Endothelial cell of umbilical vein (primary cell): Measurements from ENCODE around the gene ACTMAP.

Experiments used
- EZH2 ChIP-seq: IDR thresholded peaks from 2 replicates; pipeline ENCODE4 v1.6.1; 2012; ENCODE audit warnings: borderline replicate concordance, low read depth, mild to moderate bottlenecking, moderate library complexity, low read length, inconsistent platforms; ENCODE audit not compliant: severe bottlenecking
- FOS ChIP-seq: IDR thresholded peaks from 2 replicates; pipeline ENCODE4 v1.6.1; 2011; ENCODE audit warnings: mild to moderate bottlenecking, low read length, moderate library complexity, borderline replicate concordance; ENCODE audit not compliant: insufficient read depth
- GATA2 ChIP-seq: IDR thresholded peaks from 2 replicates; pipeline ENCODE4 v1.7.0; 2011; ENCODE audit warnings: low read depth, mild to moderate bottlenecking, moderate library complexity, mixed read lengths, low read length; ENCODE audit not compliant: insufficient read length, insufficient read depth
- JUN ChIP-seq: IDR thresholded peaks from 2 replicates; pipeline ENCODE4 v1.6.1; 2011; ENCODE audit warnings: borderline replicate concordance, low read depth; ENCODE audit not compliant: insufficient read length, insufficient read depth
- MYC ChIP-seq: IDR thresholded peaks from one replicate; pipeline ENCODE4 v1.6.1; 2011; ENCODE audit warnings: mild to moderate bottlenecking, low read depth, low read length
- POLR2A ChIP-seq: IDR thresholded peaks from 2 replicates; pipeline ENCODE4 v1.6.1; 2012; ENCODE audit warnings: low read depth, mild to moderate bottlenecking, control low read depth, low read length
- POLR2AphosphoS5 ChIP-seq: IDR thresholded peaks from 2 replicates; pipeline ENCODE4 v1.6.1; 2012; ENCODE audit warnings: low read depth, mild to moderate bottlenecking, control low read depth, low read length, moderate library complexity; ENCODE audit not compliant: insufficient read depth
- TF ChIP-seq, protein P1 (sequence below), 2 donors: IDR thresholded peaks; 1 replicate in 1 of 2; 2 replicates in 1 of 2; pipeline ENCODE4 v1.5.1; 2011; ENCODE audit warnings: low read length in 2 of 2, mild to moderate bottlenecking in 2 of 2, moderate library complexity in 2 of 2, control low read depth in 1 of 2, inconsistent platforms in 1 of 2, low read depth in 1 of 2; ENCODE audit not compliant: insufficient read depth in 1 of 2; ENCODE audit errors: extremely low read depth in 1 of 2
- TF ChIP-seq, protein P2 (sequence below): IDR thresholded peaks from 2 replicates; pipeline ENCODE4 v1.6.1; 2011; ENCODE audit not compliant: insufficient read depth, insufficient read length

DNA sequence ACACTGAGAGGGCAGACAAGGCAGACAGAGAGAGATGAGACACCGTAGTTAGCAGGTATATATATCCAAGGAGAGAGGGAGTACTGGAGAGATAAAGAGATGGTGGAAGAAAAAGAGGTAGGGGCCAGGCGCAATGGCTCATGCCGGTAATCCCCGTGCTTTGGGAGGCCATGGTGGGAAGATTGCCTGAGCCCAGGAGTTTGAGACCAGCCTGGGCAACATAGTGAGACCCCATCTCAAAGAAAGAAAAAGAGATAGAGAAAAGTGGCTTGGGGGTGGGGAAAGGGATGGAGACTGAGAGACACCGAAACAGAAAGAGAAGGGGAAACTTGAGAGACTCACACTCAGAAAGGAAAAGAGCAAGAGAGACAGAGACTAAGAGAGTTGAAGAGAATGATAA lies 30.3 kb upstream of the ACTMAP start:
- TF ChIP-seq, protein P1, sequence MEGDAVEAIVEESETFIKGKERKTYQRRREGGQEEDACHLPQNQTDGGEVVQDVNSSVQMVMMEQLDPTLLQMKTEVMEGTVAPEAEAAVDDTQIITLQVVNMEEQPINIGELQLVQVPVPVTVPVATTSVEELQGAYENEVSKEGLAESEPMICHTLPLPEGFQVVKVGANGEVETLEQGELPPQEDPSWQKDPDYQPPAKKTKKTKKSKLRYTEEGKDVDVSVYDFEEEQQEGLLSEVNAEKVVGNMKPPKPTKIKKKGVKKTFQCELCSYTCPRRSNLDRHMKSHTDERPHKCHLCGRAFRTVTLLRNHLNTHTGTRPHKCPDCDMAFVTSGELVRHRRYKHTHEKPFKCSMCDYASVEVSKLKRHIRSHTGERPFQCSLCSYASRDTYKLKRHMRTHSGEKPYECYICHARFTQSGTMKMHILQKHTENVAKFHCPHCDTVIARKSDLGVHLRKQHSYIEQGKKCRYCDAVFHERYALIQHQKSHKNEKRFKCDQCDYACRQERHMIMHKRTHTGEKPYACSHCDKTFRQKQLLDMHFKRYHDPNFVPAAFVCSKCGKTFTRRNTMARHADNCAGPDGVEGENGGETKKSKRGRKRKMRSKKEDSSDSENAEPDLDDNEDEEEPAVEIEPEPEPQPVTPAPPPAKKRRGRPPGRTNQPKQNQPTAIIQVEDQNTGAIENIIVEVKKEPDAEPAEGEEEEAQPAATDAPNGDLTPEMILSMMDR (IDR thresholded peaks at IDR 0.05; ENCODE audit: extremely low read depth in 1 of 2, insufficient read depth in 1 of 2, low read depth in 1 of 2, low read length in 2 of 2): no peak
- no peak for TF ChIP-seq POLR2A
- TF ChIP-seq JUN: no peak
- no peak for TF ChIP-seq POLR2AphosphoS5
- no peak for TF ChIP-seq EZH2
- no peak for TF ChIP-seq MYC
- TF ChIP-seq, protein P2, sequence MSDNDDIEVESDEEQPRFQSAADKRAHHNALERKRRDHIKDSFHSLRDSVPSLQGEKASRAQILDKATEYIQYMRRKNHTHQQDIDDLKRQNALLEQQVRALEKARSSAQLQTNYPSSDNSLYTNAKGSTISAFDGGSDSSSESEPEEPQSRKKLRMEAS: no peak
- TF ChIP-seq GATA2: no peak
- TF ChIP-seq FOS: no peak
